Astrocyte of the hippocampus (primary cell): ENCODE measurements around the gene TRAF3.
"Not testable (repeated sequence)": the region's sequence is repeated elsewhere in the genome, so short reads cannot be mapped to it uniquely, and the experiment has no call there.

Experiments used
- DNase-seq: peaks from one replicate; pipeline ENCODE4 v3.0.0; 2011; ENCODE audit warnings: low read depth, low spot score

The TRAF3 gene

GRCh38 chr14:102752239-102752847 is 24.9 kb upstream of the TRAF3 start:
- no peak for DNase-seq

- DNase-seq, result no peak
These were observed 22.6 kb upstream of the TRAF3 start for GRCh38 chr14:102754370-102755262.

- no peak for DNase-seq
These were observed 19.6 kb upstream of the TRAF3 start for GRCh38 chr14:102757646-102758045.

GRCh38 chr14:102758087-102758486 is 19.2 kb upstream of the TRAF3 start:
- DNase-seq, result no peak

GRCh38 chr14:102759456-102760187 is 17.6 kb upstream of the TRAF3 start:
- no peak for DNase-seq

GRCh38 chr14:102760496-102761193 is 16.6 kb upstream of the TRAF3 start:
- no peak for DNase-seq

GRCh38 chr14:102761206-102761605 is 16.0 kb upstream of the TRAF3 start:
- DNase-seq, result no peak

GRCh38 chr14:102764220-102764671 is 13.0 kb upstream of the TRAF3 start:
- DNase-seq, result no peak

- DNase-seq, result not testable (repeated sequence)
These were observed 11.5 kb upstream of the TRAF3 start for GRCh38 chr14:102765770-102766169.

GRCh38 chr14:102768223-102769048 is 8.8 kb upstream of the TRAF3 start:
- no peak for DNase-seq

GRCh38 chr14:102769049-102769327 is 8.3 kb upstream of the TRAF3 start:
- DNase-seq, result no peak

- no peak for DNase-seq
These were observed 6.8 kb upstream of the TRAF3 start for GRCh38 chr14:102770147-102771123.

GRCh38 chr14:102771144-102771543 is 6.1 kb upstream of the TRAF3 start:
- no peak for DNase-seq

GRCh38 chr14:102772781-102773570 is 4.3 kb upstream of the TRAF3 start:
- DNase-seq, result peak; percentile 35

GRCh38 chr14:102774391-102775153 is 2.7 kb upstream of the TRAF3 start:
- peak; percentile 85 for DNase-seq

GRCh38 chr14:102775855-102776760 is 1.1 kb upstream of the TRAF3 start:
- peak; percentile 66 for DNase-seq

GRCh38 chr14:102777711-102778337 is 575 bp downstream of the TRAF3 start:
- no peak for DNase-seq
